GM21717 (cell line): Measurements from ENCODE around the gene KRT79.

ENCODE experiments used
- ATAC-seq: cut with Tn5 transposase; IDR thresholded peaks from one replicate; pipeline ENCODE4 v1.9.1; 2021; ENCODE audit warnings: mild to moderate bottlenecking, moderate library complexity; ENCODE audit not compliant: unreplicated experiment

The KRT79 gene

DNA sequence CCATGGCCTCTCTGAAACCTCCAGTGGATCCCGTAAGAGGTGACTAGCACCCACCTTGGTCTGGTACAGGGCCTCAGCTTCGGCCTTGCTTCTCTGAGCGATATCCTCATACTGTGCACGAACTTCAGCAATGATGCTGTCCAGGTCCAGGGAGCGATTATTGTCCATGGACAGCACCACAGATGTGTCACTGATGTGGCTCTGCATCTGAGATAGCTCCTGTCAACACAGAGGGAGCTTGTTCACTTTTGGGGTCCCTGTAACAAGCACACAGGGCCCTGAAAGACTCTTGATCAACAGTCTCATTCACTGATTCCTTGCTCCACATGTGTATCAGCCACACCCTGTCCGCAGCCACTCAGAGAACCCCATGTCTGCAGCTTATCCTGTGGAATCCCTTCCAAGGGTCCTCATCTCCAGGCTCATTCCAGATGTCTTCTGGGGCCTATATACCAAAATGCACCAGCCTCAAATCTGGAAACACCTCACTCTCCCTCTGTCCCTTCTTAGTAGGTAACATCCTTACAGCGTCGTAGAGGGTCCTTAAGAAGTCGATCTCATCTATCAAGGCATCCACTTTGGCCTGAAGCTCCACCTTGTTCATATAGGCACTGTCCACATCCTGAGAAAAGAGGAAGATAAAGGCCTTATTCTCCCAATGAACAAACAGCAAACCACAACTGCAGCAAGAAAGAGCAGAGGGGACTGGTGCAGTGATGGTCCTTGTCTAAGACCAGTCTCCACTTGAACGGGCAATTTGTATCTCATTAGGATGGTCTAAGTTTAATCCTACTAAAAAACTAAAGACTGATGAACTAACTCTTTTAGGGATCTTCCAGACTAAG is 41.7 kb downstream of the KRT79 start:
- no peak for ATAC-seq

- ATAC-seq = no peak
Observed at GRCh38 chr12:52791271-52792184, 42.6 kb downstream of the KRT79 start.

DNA sequence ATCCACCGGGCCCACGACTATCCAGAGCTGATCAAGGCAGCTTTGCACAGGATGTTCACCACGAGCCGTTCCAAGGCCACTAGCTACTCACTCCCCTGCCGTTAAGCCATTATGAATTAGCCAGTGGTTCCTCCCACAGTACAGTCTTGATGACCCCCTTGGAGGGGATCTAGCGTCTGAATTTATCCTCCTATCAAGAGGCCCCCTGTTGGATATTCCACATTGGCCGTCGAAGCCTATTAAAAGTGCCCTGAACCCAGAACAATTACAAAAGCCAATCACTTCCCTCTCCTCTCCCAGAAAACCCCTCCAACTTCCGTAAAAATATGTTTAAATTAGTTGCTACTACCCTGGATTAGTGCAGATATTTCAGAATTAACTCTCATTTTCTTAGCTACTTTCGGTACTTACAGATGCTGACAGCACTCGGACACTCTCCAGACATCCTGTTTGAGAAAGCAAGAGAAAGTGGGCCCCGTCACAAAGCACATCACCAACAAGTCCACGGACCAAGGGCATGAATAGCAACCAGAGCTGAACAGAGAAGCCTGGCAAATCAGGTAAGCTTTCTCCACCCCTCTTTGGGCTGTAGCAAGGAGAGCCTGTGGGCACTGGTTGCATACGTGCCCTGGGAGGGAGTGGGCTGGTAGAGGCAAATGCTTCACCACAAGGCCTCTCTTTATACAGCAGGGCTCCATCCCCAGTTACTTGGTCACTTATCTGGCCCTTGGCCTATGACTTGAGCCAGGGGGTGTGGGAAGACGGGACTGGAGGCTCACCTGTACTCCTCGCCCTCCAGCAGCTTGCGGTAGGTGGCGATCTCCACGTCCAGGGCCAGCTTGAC is 43.5 kb downstream of the KRT79 start:
- ATAC-seq = no peak

GRCh38 chr12:52789637-52790426 is 44.3 kb downstream of the KRT79 start:
- no peak for ATAC-seq

DNA sequence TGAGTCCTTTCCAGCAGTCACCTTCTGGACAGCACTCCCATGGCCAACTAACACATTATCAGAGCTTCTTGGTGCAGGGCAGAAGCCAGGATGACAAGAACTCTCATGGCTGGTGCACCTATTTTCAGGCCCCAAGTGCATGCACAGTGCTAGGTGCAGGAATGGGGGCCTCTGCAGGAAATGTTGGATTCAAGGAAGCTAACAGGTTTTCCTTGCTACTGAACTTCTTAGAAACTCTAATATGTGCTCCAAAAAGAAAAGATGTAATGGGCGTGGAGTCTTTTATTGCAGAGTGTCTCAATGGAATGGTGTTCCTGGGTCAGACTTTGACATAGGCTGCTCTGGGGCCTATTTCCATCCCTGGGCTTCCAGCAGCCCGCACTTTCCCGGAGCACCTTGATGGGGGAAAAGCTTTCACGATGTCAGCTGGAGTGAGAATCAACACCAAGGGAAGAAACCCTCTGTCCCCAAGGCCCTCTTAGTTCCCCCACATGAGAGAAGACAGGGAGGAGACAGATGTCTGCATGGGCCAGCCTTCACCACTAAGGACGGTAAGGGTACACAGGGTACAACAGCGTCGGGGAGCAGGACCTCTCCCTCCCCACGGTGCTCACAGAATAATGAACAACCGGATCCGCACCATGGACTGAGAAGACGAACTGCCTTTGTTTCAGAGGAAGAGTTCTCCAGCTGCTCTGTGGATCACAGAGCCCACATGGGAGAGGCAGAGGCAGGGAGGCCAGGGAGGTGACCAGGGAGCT is 45.1 kb downstream of the KRT79 start:
- no peak for ATAC-seq

DNA sequence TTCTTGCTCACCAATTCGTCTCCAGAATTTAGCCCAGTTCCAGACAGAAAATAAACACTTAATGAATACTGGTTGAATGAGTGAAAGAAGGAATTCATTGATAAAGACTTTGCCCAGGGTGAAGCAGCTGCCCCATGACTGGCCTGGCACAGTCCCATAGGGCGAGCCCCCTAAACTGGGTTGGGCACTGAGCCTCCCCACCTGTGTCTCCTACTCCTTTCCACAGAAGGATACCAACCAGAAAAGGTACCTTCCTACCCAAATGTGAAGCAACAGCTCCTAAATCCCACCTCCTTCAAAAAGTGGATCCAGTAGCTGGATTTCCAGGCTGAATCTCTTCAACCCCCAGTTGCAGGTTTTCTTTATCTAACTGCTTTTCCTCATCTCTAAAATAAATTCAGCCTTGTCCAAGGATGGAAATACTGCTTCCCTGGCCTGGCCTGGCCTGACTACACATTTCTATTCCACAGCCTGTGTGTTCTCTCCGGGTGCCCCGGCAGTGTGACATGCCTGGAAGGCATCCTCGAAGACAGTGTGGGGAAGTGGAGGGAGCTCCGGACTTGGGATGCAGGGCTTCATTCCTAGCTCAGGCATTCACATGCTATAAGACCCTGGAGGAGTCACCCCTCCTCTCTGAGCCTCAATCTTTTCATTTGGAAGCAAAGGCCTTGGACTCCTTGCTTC is 45.8 kb downstream of the KRT79 start:
- no peak for ATAC-seq

GRCh38 chr12:52787324-52788191 is 46.6 kb downstream of the KRT79 start:
- ATAC-seq = no peak

GRCh38 chr12:52784909-52785308 is 49.2 kb downstream of the KRT79 start:
- no peak for ATAC-seq

GRCh38 chr12:52783563-52784316 is 50.4 kb downstream of the KRT79 start:
- no peak for ATAC-seq

- no peak for ATAC-seq
Observed at GRCh38 chr12:52782502-52782901, 51.6 kb downstream of the KRT79 start.

DNA sequence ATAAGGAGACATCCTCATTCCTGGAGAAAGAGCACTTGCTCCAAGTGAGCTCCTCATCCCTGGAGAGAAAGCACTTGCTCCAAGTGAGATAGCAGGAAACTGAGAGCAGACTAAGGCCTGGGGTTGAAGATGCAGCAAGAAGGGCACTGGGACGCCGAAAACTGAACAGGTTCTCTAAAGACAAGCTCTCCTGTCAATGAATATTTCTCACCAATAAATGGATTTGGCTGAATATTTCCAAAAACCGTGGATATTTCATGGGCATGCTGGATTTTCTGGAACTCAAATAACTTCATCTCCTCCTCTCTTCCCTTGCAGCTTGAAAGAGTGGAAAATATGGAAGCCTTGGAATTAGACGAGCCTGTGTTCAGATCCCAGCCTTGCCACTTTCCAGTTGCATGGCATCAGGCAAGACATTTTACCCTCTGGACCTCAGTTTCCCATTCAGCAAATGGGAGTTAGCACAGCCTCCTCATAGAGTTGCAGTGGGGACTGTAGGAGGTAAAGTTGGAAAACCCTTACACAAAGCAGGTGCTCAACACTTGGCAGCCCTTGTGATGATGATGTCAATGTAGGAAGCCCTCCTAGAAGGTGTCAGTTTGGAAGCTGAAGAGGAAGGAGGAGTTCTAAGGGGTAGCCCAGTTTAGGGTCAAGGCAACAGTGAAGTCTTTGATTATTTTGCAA is 52.6 kb downstream of the KRT79 start:
- no peak for ATAC-seq

DNA sequence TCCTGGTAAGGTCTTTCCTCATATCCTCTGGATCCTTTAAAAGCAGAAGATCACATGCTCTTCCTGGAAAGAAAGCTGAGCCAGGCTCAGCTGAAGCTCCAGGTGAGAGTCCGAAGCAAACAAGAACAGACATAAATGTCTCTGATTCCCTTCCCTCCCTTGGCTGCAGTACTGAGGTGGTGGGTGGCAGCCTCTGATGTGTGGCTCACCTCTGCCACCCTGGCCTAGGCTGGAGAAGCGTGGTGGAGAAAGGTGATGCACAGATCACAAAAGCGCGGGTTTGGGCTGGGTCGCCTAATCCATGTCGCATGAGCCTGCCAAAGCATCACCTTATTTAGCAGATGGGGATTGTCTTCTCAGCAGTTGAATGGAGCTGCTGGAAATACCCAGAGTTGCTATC is 54.2 kb downstream of the KRT79 start:
- no peak for ATAC-seq

- no peak for ATAC-seq
Observed at GRCh38 chr12:52778833-52779232, 55.3 kb downstream of the KRT79 start.

DNA sequence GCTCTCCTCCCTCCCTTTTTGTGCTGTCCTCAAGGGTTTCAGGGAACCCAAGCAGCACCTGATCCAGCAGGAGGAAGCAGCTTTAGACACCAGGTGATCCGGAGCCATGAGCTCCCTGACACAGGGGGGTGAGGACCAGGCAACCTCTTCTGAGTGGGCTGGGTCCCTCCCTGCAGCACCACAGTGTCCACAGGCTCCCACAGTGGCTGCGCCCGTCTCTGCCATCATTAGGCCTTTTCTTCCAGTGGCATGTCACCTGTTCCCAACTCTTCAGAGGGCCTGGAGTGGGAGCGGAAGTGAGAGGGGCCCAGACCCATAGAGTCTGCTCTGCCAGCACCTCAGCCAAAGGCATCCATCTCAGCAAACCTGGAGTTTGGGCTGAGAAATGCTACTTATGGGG is 56.5 kb downstream of the KRT79 start:
- ATAC-seq = no peak

- ATAC-seq = no peak
Observed at GRCh38 chr12:52776913-52777395, 57.2 kb downstream of the KRT79 start, which contains the start of gene KRT76. TSS of gene KRT76 (minus strand) at chr12:52777345. CDS start at chr12:52777291, 54 bp downstream.

DNA sequence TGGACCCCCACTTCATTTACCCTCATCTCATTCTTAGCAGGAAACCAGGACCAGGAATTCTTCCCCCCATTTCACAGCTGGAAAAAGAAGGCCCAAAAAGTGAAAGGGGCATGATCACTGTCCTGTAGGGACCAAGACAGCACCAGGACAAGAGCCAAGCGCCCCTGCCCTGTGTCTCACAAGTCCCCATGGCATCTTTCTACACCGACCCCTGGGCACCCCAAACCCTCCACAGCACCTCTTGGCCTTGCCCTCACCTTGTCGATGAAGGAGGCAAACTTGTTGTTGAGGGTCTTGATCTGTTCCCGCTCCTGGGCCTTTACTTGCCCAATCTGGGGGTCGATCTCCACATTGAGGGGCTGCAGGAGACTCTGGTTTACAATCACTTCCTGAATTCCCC is 57.7 kb downstream of the KRT79 start:
- ATAC-seq = no peak
